HG03097 (cell line): Measurements from ENCODE around the gene KLHL40.

Experiments
- ATAC-seq: cut with Tn5 transposase; IDR thresholded peaks from one replicate; pipeline ENCODE4 v1.9.1; 2021; ENCODE audit not compliant: unreplicated experiment, low FRiP score

The KLHL40 gene

GRCh38 chr3:42656680-42657610, 28.4 kb upstream of the KLHL40 start:
- no peak for ATAC-seq

- ATAC-seq = no peak
Measured at GRCh38 chr3:42657675-42658074, 27.7 kb upstream of the KLHL40 start.

GRCh38 chr3:42658091-42658770, 27.1 kb upstream of the KLHL40 start:
- ATAC-seq = no peak

- ATAC-seq = no peak
Measured at GRCh38 chr3:42658771-42659390, 26.5 kb upstream of the KLHL40 start.

DNA sequence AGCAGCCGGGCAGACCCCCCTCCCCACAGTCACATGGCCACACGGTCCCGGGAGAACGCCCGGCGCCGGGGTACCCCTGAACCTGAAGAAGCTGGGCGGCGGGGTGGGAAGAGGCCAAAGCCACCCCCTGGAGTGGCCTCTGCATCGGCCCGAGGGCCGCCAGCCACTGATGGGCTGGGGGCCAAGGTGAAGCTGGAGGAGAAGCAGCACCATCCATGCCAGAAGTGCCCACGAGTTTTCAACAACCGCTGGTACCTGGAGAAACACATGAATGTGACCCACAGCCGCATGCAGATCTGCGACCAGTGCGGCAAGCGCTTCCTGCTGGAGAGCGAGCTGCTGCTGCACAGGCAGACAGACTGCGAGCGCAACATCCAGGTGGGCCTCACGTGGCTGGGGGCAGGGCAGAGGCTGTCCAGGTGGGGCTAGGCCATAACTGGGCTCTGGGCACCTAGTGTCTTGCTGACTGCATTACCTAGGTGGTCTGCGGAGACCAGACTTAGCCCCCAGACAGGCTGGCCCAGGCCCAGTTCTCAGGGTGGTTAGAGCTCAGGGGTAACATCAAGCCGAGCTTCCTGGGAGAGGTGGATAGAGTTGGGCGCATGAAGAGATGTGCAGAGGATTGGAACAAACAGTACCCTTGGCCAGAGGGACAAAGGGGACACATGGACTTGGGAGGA, 25.7 kb upstream of the KLHL40 start:
- no peak for ATAC-seq

- ATAC-seq = no peak
Measured at GRCh38 chr3:42660131-42660715, 25.1 kb upstream of the KLHL40 start.

- ATAC-seq = no peak
Measured at GRCh38 chr3:42660898-42661297, 24.4 kb upstream of the KLHL40 start.

DNA sequence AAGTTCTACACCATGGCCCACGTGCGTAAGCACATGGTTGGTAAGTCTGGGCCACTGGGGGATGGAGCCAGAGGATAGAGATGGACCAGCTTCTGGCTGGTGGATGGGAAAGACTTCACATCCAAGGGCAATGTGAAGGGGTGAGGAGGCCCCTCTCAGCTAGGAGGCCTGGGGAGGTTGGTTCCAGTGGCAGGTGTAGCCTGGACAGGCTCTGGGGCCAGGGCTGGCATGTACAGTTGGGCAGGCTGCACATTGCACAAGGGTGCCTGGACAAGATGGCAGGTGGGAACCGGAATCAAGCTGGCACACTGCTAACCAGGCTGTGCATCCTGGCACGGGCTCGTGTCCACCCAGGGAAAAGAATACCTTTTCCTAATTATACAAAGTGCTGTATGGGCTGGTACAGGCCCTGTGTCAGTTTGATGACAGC, 23.7 kb upstream of the KLHL40 start:
- no peak for ATAC-seq

GRCh38 chr3:42662037-42662812, 23.1 kb upstream of the KLHL40 start:
- ATAC-seq = no peak

DNA sequence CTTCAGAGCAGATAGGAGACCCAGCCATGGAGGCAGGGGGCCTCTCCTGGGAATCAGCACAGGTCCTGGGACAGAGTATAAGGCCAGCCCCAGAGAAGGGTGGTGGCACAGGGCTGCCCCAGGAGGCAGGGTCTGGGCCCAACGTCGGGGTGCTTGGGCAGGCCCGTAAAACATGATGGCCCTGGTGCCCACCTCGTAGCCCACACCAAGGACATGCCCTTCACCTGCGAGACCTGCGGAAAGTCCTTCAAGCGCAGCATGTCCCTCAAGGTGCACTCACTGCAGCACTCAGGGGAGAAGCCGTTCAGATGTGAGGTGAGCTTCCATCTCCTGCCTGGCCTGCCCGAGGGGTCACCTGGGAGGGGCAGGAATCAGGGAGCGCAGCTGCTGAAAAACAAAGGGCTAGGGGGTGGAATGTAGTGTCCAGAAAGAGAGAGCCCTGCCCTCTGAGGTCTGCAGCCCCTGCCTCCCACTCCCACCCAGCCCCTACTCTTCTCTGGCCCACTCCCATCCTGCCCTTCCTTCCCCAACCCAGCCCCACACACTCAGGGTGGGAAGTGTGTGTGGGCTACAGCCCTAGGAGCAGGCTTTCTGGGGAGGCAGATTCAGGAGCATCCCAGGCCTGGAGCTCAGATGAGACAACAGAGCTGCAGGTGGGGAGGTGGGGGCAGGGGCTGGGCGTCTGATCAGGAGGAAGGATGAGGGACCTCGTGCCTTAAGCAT, 22.4 kb upstream of the KLHL40 start:
- ATAC-seq = no peak

GRCh38 chr3:42663581-42664437, 21.5 kb upstream of the KLHL40 start:
- ATAC-seq = no peak

- ATAC-seq = no peak
Measured at GRCh38 chr3:42664438-42664803, 20.9 kb upstream of the KLHL40 start.

- ATAC-seq = no peak
Measured at GRCh38 chr3:42665050-42665878, 20.1 kb upstream of the KLHL40 start.

DNA sequence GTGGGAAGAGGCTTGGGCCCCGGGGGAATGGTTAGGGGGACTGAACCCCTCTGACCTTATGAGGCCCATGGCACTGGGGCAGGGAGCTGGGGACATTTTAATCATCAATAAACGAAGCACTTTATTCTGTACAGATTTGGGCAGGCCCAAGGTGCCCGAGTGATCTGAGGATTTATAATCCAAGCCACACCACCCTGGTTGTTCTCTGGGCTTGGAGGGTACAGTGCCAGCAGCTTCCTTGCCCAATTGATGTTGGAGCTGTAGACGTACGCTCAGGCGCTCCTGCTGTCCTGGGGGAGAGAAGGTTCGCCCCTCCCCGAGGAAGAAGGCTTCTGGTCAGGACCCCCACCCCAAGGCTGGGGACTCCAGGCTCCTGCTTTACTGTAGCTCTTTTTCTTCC, 19.3 kb upstream of the KLHL40 start:
- no peak for ATAC-seq

GRCh38 chr3:42666577-42666998, 18.7 kb upstream of the KLHL40 start:
- ATAC-seq = no peak

GRCh38 chr3:42667096-42667522, 18.2 kb upstream of the KLHL40 start:
- no peak for ATAC-seq
